Pancreas (tissue), 10 donors: ENCODE measurements around the gene PDK3. TPM values are rescaled to one million over a fixed set of nuclear protein-coding genes. Genes with fewer than 3 reads are reported as not detected.
A peak's percentile ranks its signal among the peaks of the same experiment; 100 is the strongest.

Source experiments
- ATAC-seq, 4 donors: fragments of 200-7000 bp; cut with Tn5 transposase; one replicate each; pipeline versions ENCODE4 v1.8.0 to v1.9.1; 2020; ENCODE audit warnings: mild to moderate bottlenecking in 4 of 4, moderate library complexity in 4 of 4
- DNase-seq, 6 donors: peaks; one replicate each; pipeline ENCODE4 v3.0.0-alpha.2; 2020
- FAIRE-seq: peaks from 2 replicates; lab custom pipeline; 2012; peaks lifted over from hg19 to GRCh38; lab: Jason Lieb, UNC
- H3K27ac ChIP-seq, 4 donors: fragments of 200-600 bp; sonication (generic); 1 replicate in 3 of 4; 2 replicates in 1 of 4; pipeline versions ENCODE4 v1.5.0 to v1.8.0; 2020
- H3K27me3 ChIP-seq, 4 donors: fragments of 200-600 bp; one replicate each; pipeline ENCODE4 v1.8.0; 2021
- H3K36me3 ChIP-seq, 3 donors: fragments of 200-600 bp; sonication (generic) in 1 of 3; one replicate each; pipeline versions ENCODE4 v1.5.0 to v1.8.0; 2020 to 2021
- H3K4me1 ChIP-seq, 3 donors: fragments of 200-600 bp; one replicate each; pipeline ENCODE4 v1.8.0; 2021
- H3K4me3 ChIP-seq, 4 donors: fragments of 200-600 bp; sonication (generic) in 2 of 4; one replicate each; pipeline versions ENCODE4 v1.5.0 to v1.8.0; 2020 to 2021
- H3K9me3 ChIP-seq, 4 donors: fragments of 200-600 bp; one replicate each; pipeline ENCODE4 v1.8.0; 2021
- CTCF ChIP-seq, 4 donors: fragments of 200-600 bp; sonication (generic) in 3 of 4; IDR thresholded peaks; one replicate each; pipeline versions ENCODE4 v1.5.0 to v1.8.0; 2021; ENCODE audit warnings: antibody characterized with exemption in 4 of 4
- WGBS, 2 donors: extraction: QIAGEN DNeasy Blood & Tissue Kit; methylation state at CpG; one replicate each; pipeline ENCODE4 v1.1.7; 2013; 5-methylcytosine and 5-hydroxymethylcytosine counted together
- intact Hi-C, 3 donors: fragments of 100-400 bp; cut with DNase I; formaldehyde crosslinking; loops; one replicate each; pipeline versions ENCODE4 v1.11.1 to v1.14.2; 2022
- polyA plus RNA-seq, 2 donors: library from polyadenylated mRNA; stranded (reverse); fragments of 200-250 nt; gene quantifications; one replicate each; pipeline ENCODE4 v1.2.3, GENCODE V29; 2013
- total RNA-seq, 6 donors: library from RNA; stranded (reverse); fragmentation: NEBNext Ultra II Directional in 4 of 6; extraction: Animal tissue kit (Norgen Biotek cat#: 25700) in 4 of 6; gene quantifications; one replicate each; pipeline versions ENCODE4 v1.2.1 to v1.2.4, GENCODE V29; 2021 to 2023
- donor health status: healthy with polysubstance abuse.
- donor health status: DM: no; HTN: no; CAD: no; lungs with moderate emphysema.
- donor health status: DM: no; HTN: no; CAD: no.
- donor health status: control.
- donor health status: control.
- donor health status: Bipolar disorder and iron deficiency.
- donor health status: DM: yes; HTN: yes; CAD: no.
- donor health status: DM: no; HTN: no; CAD: no.
- donor health status: DM: no; HTN: no; CAD: no.
- donor health status: DM: yes; HTN: yes; CAD: no.

PDK3 gene
- total and polyA plus RNA-seq, 8 donors = 2.4 to 10.1 (median 5.3) TPM

GRCh38 chrX:24426340-24426913, 38.7 kb upstream of the PDK3 start:
- no peaks in the 10 kb centered on the region for H3K4me1 ChIP-seq
- no peak overlapping the region for H3K4me3 ChIP-seq
- no peak overlapping the region for H3K27ac ChIP-seq
- FAIRE-seq = no peak
- intact Hi-C loops = no loop called here
- no peak for TF ChIP-seq CTCF (IDR thresholded peaks at IDR 0.05)
- peaks cover 0 to 4% (median 0%) of the 10 kb centered on the region in 4 donors for H3K27me3 ChIP-seq
- ATAC-seq = no peak
- H3K36me3 ChIP-seq = no peaks in the 10 kb centered on the region
- WGBS, 2 donors = 80 to 84% methylated on average over 2 of the region's 2 CpGs
- no peak for DNase-seq
- H3K9me3 ChIP-seq = no peaks in the 10 kb centered on the region

GRCh38 chrX:24426921-24427746, 38.0 kb upstream of the PDK3 start:
- Histone ChIP-seq H3K4me1 (no peaks in the 10 kb centered on the region), H3K36me3 (no peaks in the 10 kb centered on the region), H3K27me3 (peaks cover 0 to 11% (median 0%) of the 10 kb centered on the region in 4 donors), H3K9me3 (no peaks in the 10 kb centered on the region), H3K4me3 (no peak overlapping the region), H3K27ac (no peak overlapping the region)
- WGBS, 2 donors = 74 to 76% methylated on average over 10 of the region's 10 CpGs
- no peak for TF ChIP-seq CTCF (IDR thresholded peaks at IDR 0.05)
- intact Hi-C loops = no loop called here
- FAIRE-seq = peak; percentile 64
- DNase-seq = no peak
- ATAC-seq = peak in 3 of 4 donors; percentile 19 to 40 (median 36)

GRCh38 chrX:24427747-24428019, 37.4 kb upstream of the PDK3 start:
- intact Hi-C loops = no loop called here
- WGBS, 2 donors = 70 to 72% methylated on average over 1 of the region's 1 CpG
- no peaks in the 10 kb centered on the region for H3K9me3 ChIP-seq
- no peaks in the 10 kb centered on the region for H3K36me3 ChIP-seq
- no peak overlapping the region for H3K4me3 ChIP-seq
- H3K4me1 ChIP-seq = no peaks in the 10 kb centered on the region
- ATAC-seq = peak in 2 of 4 donors; percentile 27 to 39
- no peak for TF ChIP-seq CTCF (IDR thresholded peaks at IDR 0.05)
- H3K27me3 ChIP-seq = peaks cover 0 to 17% (median 0%) of the 10 kb centered on the region in 4 donors
- no peak for FAIRE-seq
- no peak for DNase-seq
- H3K27ac ChIP-seq = no peak overlapping the region

- 87 to 90% methylated on average over 4 of the region's 4 CpGs for WGBS, 2 donors
- no peak overlapping the region for H3K27ac ChIP-seq
- FAIRE-seq = no peak
Measured at GRCh38 chrX:24428516-24428915, 36.6 kb upstream of the PDK3 start.

More at GRCh38 chrX:24428516-24428915, 36.6 kb upstream of the PDK3 start:
- Histone ChIP-seq H3K9me3 (no peaks in the 10 kb centered on the region), H3K4me1 (no peaks in the 10 kb centered on the region), H3K36me3 (no peaks in the 10 kb centered on the region), H3K4me3 (no peak overlapping the region), H3K27me3 (peaks cover 0 to 18% (median 0%) of the 10 kb centered on the region in 4 donors)
- intact Hi-C loops = no loop called here
- ATAC-seq (no peak), DNase-seq (no peak)
- TF ChIP-seq CTCF (IDR thresholded peaks at IDR 0.05) = no peak
